Endothelial cell of umbilical vein (primary cell): ENCODE data around the gene POU5F1. TPM values are rescaled to one million over a fixed set of nuclear protein-coding genes. Genes with fewer than 3 reads are reported as not detected.

Source experiments
- Bru-seq: library from RNA; stranded (reverse); fragments of 400-500 nt; gene quantifications from one replicate; lab custom pipeline; 2021; lab: Mats Ljungman, UMichigan
- BruChase-seq, 2 experiments: library from RNA; stranded (reverse); fragments of 400-500 nt; gene quantifications; one replicate each; lab custom pipeline; 2021; lab: Mats Ljungman, UMichigan
- BruUV-seq: library from RNA; stranded (reverse); fragments of 400-500 nt; replicated peaks from 2 replicates; lab custom pipeline; 2021; lab: Mats Ljungman, UMichigan
- CTCF ChIA-PET: fragments of 300-600, 350-600 bp; sonication (Branson Sonifier 250); formaldehyde crosslinking; loops from one replicate; lab custom pipeline; 2021; ENCODE audit warnings: antibody characterized with exemption, inconsistent platforms; lab: Charles Lee
- POLR2A ChIA-PET: fragments of 300-600, 350-600 bp; sonication (Branson Sonifier 250); formaldehyde crosslinking; loops from one replicate; lab custom pipeline; 2021; ENCODE audit warnings: antibody characterized with exemption, inconsistent platforms; lab: Charles Lee
- DNase-seq: peaks from one replicate; pipeline ENCODE4 v3.0.0-alpha.2; 2011; ENCODE audit warnings: low read depth, low spot score
- FAIRE-seq: peaks from 2 replicates; lab custom pipeline; 2011; peaks lifted over from hg19 to GRCh38; lab: Jason Lieb, UNC
- H2AFZ ChIP-seq: 2 replicates; pipeline ENCODE4 v1.6.0; 2012; ENCODE audit warnings: low read depth, low read length, control low read depth, inconsistent platforms
- H3K27ac ChIP-seq: 2 replicates; pipeline ENCODE4 v1.5.1; 2011; ENCODE audit warnings: low read depth, mild to moderate bottlenecking, control low read depth, low read length, moderate library complexity; ENCODE audit not compliant: insufficient read depth
- H3K27me3 ChIP-seq, 2 experiments: 2 replicates each; pipeline versions ENCODE4 v1.6.0 to v1.6.1; 2011; ENCODE audit warnings: low read length in 2 of 2, mixed read lengths in 1 of 2; ENCODE audit not compliant: control insufficient read depth in 2 of 2, insufficient read depth in 2 of 2
- H3K36me3 ChIP-seq, 2 experiments: 2 replicates in 1 of 2; 3 replicates in 1 of 2; pipeline ENCODE4 v1.5.1; 2011; ENCODE audit warnings: low read length in 2 of 2, mild to moderate bottlenecking in 1 of 2, moderate library complexity in 1 of 2; ENCODE audit not compliant: control insufficient read depth in 2 of 2, insufficient read depth in 2 of 2; ENCODE audit errors: extremely low read depth in 1 of 2
- H3K4me1 ChIP-seq: 3 replicates; pipeline ENCODE4 v1.5.1; 2011; ENCODE audit warnings: mild to moderate bottlenecking, low read length; ENCODE audit not compliant: control insufficient read depth, insufficient read depth; ENCODE audit errors: extremely low read depth
- H3K4me2 ChIP-seq: 2 replicates; pipeline ENCODE4 v1.6.1; 2011; ENCODE audit warnings: low read length, control low read depth, mixed read lengths; ENCODE audit not compliant: insufficient read depth
- H3K4me3 ChIP-seq, 3 experiments: fragments of 200-600 bp in 1 of 3; sonication (generic), shearing (Covaris generic) in 1 of 3; replicated peaks in 1 of 3; 2 replicates each; pipeline ENCODE4 v1.5.1; 2011 to 2016; ENCODE audit warnings: control low read depth in 3 of 3, low read length in 3 of 3, mild to moderate bottlenecking in 2 of 3, inconsistent platforms in 1 of 3, low read depth in 1 of 3, moderate library complexity in 1 of 3; ENCODE audit not compliant: insufficient read depth in 1 of 3
- H3K79me2 ChIP-seq: 2 replicates; pipeline ENCODE4 v1.6.0; 2012; ENCODE audit warnings: low read length, inconsistent platforms; ENCODE audit not compliant: control insufficient read depth, insufficient read depth
- H3K9ac ChIP-seq: replicated peaks from 2 replicates; pipeline ENCODE3; 2011; ENCODE audit warnings: low read length, control low read depth; ENCODE audit not compliant: insufficient read depth; ENCODE audit errors: extremely low read depth
- H3K9me1 ChIP-seq: replicated peaks from 3 replicates; pipeline ENCODE4 v1.6.0; 2011; ENCODE audit warnings: mild to moderate bottlenecking, low read length; ENCODE audit not compliant: control insufficient read depth, insufficient read depth; ENCODE audit errors: extremely low read depth
- H3K9me3 ChIP-seq: replicated peaks from 2 replicates; pipeline ENCODE4 v1.5.1; 2012; ENCODE audit warnings: low read length, inconsistent platforms; ENCODE audit not compliant: control insufficient read depth, insufficient read depth
- H4K20me1 ChIP-seq: replicated peaks from 2 replicates; pipeline ENCODE3; 2011; ENCODE audit warnings: mild to moderate bottlenecking, low read length; ENCODE audit not compliant: control insufficient read depth, insufficient read depth; ENCODE audit errors: extremely low read depth
- CTCF ChIP-seq, 2 donors: IDR thresholded peaks; 1 replicate in 1 of 2; 2 replicates in 1 of 2; pipeline ENCODE4 v1.5.1; 2011; ENCODE audit warnings: low read length in 2 of 2, mild to moderate bottlenecking in 2 of 2, moderate library complexity in 2 of 2, control low read depth in 1 of 2, inconsistent platforms in 1 of 2, low read depth in 1 of 2; ENCODE audit not compliant: insufficient read depth in 1 of 2; ENCODE audit errors: extremely low read depth in 1 of 2
- EZH2 ChIP-seq: IDR thresholded peaks from 2 replicates; pipeline ENCODE4 v1.6.1; 2012; ENCODE audit warnings: borderline replicate concordance, low read depth, mild to moderate bottlenecking, moderate library complexity, low read length, inconsistent platforms; ENCODE audit not compliant: severe bottlenecking
- FOS ChIP-seq: IDR thresholded peaks from 2 replicates; pipeline ENCODE4 v1.6.1; 2011; ENCODE audit warnings: mild to moderate bottlenecking, low read length, moderate library complexity, borderline replicate concordance; ENCODE audit not compliant: insufficient read depth
- GATA2 ChIP-seq: IDR thresholded peaks from 2 replicates; pipeline ENCODE4 v1.7.0; 2011; ENCODE audit warnings: low read depth, mild to moderate bottlenecking, moderate library complexity, mixed read lengths, low read length; ENCODE audit not compliant: insufficient read length, insufficient read depth
- JUN ChIP-seq: IDR thresholded peaks from 2 replicates; pipeline ENCODE4 v1.6.1; 2011; ENCODE audit warnings: borderline replicate concordance, low read depth; ENCODE audit not compliant: insufficient read length, insufficient read depth
- MAX ChIP-seq: IDR thresholded peaks from 2 replicates; pipeline ENCODE4 v1.6.1; 2011; ENCODE audit not compliant: insufficient read depth, insufficient read length
- MYC ChIP-seq: IDR thresholded peaks from one replicate; pipeline ENCODE4 v1.6.1; 2011; ENCODE audit warnings: mild to moderate bottlenecking, low read depth, low read length
- POLR2A ChIP-seq: IDR thresholded peaks from 2 replicates; pipeline ENCODE4 v1.6.1; 2012; ENCODE audit warnings: low read depth, mild to moderate bottlenecking, control low read depth, low read length
- POLR2AphosphoS5 ChIP-seq: IDR thresholded peaks from 2 replicates; pipeline ENCODE4 v1.6.1; 2012; ENCODE audit warnings: low read depth, mild to moderate bottlenecking, control low read depth, low read length, moderate library complexity; ENCODE audit not compliant: insufficient read depth
- dilution Hi-C: fragments of 300-500 bp; cut with MboI; formaldehyde crosslinking; loops from one replicate; pipeline ENCODE4 v1.15.0; 2019; ENCODE audit warnings: low sequenced_read_pairs; ENCODE audit not compliant: extremely low pct_ligation_motif_present
- intact Hi-C: fragments of 100-400 bp; cut with micrococcal nuclease; formaldehyde crosslinking; loops from one replicate; pipeline ENCODE4 v1.10.0; 2022
- long read RNA-seq: library from polyadenylated mRNA; stranded (forward); transcript quantifications from one replicate; pipeline ENCODE4 v2.0.0, GENCODE V29; 2021
- polyA minus RNA-seq, 3 experiments: library from RNA; depleted of rRNA, polyadenylated mRNA; stranded (reverse); fragments of >200 nt; gene quantifications; 1 replicate in 1 of 3; 2 replicates in 2 of 3; pipeline ENCODE4 v1.2.3, GENCODE V29; 2011
- polyA plus RNA-seq, 4 experiments: library from polyadenylated mRNA; depleted of rRNA in 3 of 4; stranded (reverse) in 3 of 4; unstranded in 1 of 4; fragments of >200 nt; gene quantifications; 2 replicates each; pipeline versions ENCODE4 v1.2.1 to v1.2.3, GENCODE V29; 2011 to 2012; ENCODE audit warnings: missing spikeins in 1 of 4
- total RNA-seq: library from RNA; stranded (reverse); gene quantifications from 2 replicates; pipeline ENCODE4 v1.2.3, GENCODE V29; 2021

The POU5F1 gene
- not detected in 2 replicates for total RNA-seq
- 0.63 and 0.94 TPM in 2 replicates for polyA plus RNA-seq
- 0.04 TPM in 1 of 2 replicates, not detected in the other for polyA plus RNA-seq (2011; cell fraction: cytosol; rRNA removed)
- 0.24 TPM in 1 of 2 replicates, not detected in the other for polyA plus RNA-seq (2011; cell fraction: nucleus; rRNA removed)
- 0.22 and 0.33 TPM in 2 replicates for polyA plus RNA-seq (2012)
- 0.85 TPM in 1 of 2 replicates, not detected in the other for polyA minus RNA-seq
- polyA minus RNA-seq (2011; cell fraction: cytosol; rRNA and poly(A)+ RNA removed), result not detected
- polyA minus RNA-seq (2011; cell fraction: nucleus; rRNA and poly(A)+ RNA removed), result not detected in 2 replicates
- percentile 20 among the genes with signal in this experiment for Bru-seq, nascent RNA
- percentile 19 among the genes with signal in this experiment for BruChase-seq, experiment 1, labeled RNA remaining after a 6-hour chase
- percentile 11 among the genes with signal in this experiment for BruChase-seq, experiment 2, labeled RNA remaining after a 2-hour chase
- long read RNA-seq, result 0 reads

GRCh38 chr6:31170600-31170881 is at the start of gene POU5F1:
Gene POU5F1, minus strand, starts transcription at chr6:31170682. Its CDS starts 62 bp downstream, at chr6:31170620.
- Histone ChIP-seq H3K9me3 (no peaks in the 10 kb centered on the region), H4K20me1 (no peaks in the 10 kb centered on the region), H3K9me1 (no peaks in the 10 kb centered on the region), H3K4me2 (no peak within 1 kb of the TSS), H2AFZ (no peak within 1 kb of the TSS), H3K27me3 (no peaks in the 10 kb centered on the region), H3K79me2 (no peaks in the 10 kb centered on the region), H3K4me3 (no peak within 1 kb of the TSS), H3K36me3 (no peaks in the 10 kb centered on the region), H3K27ac (no peak within 1 kb of the TSS), H3K9ac (no peak within 1 kb of the TSS), H3K4me1 (no peaks in the 10 kb centered on the region)
- TF ChIP-seq JUN, result no peak
- no peak for TF ChIP-seq EZH2
- no peak for TF ChIP-seq POLR2AphosphoS5
- no peak for TF ChIP-seq GATA2
- TF ChIP-seq MAX, result no peak
- TF ChIP-seq POLR2A, result no peak
- no peak for TF ChIP-seq FOS
- TF ChIP-seq CTCF (IDR thresholded peaks at IDR 0.05; ENCODE audit: extremely low read depth in 1 of 2, insufficient read depth in 1 of 2, low read depth in 1 of 2, low read length in 2 of 2), result no peak
- TF ChIP-seq MYC, result no peak
- BruUV-seq, result no TSS peak
- dilution Hi-C loops, result no loop called here
- no peak for FAIRE-seq
- intact Hi-C loops, result no loop called here
- DNase-seq, result no peak
- POLR2A ChIA-PET, result no interaction called here
- CTCF ChIA-PET, result interaction anchor here (0.6 kb wide), 1 partner anchor 22 kb away, joined by 3 read pairs; no protein-coding TSS in a partner anchor
